22Rv1 (cell line): ENCODE measurements around the gene CDH8.

ENCODE experiments used
- H3K27ac ChIP-seq: fragments of 450-650 bp; 2 replicates; pipeline ENCODE4 v1.5.1; 2017
- ZFX ChIP-seq: fragments of 450-650 bp; IDR thresholded peaks from 2 replicates; pipeline ENCODE4 v1.6.1; 2017; ENCODE audit warnings: antibody characterized with exemption, borderline replicate concordance
- TF ChIP-seq, protein P1 (sequence below): fragments of 450-650 bp; IDR thresholded peaks from 2 replicates; pipeline ENCODE4 v1.5.1; 2017; ENCODE audit warnings: mild to moderate bottlenecking

Gene CDH8

DNA sequence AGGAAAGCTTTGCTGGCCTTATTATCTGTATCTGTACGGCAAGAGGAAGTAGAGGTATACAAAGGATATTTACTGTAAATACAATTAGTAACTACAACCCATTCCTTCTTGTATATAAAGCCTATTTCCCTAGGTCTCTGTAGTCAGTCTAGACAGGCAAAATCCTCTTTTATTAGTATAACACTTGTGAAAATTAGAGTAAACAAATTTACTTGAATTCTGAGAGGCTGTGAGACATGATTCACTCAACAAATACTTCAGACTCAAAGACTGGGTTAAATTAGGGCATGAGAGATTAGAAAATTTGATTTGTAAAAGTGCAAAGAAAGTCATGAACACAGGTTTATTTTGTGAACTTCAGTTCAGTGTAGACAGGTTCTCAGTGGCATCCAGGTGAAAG is 30.9 kb upstream of the CDH8 start:
- H3K27ac ChIP-seq: no peak overlapping the region
- TF ChIP-seq, protein P1, sequence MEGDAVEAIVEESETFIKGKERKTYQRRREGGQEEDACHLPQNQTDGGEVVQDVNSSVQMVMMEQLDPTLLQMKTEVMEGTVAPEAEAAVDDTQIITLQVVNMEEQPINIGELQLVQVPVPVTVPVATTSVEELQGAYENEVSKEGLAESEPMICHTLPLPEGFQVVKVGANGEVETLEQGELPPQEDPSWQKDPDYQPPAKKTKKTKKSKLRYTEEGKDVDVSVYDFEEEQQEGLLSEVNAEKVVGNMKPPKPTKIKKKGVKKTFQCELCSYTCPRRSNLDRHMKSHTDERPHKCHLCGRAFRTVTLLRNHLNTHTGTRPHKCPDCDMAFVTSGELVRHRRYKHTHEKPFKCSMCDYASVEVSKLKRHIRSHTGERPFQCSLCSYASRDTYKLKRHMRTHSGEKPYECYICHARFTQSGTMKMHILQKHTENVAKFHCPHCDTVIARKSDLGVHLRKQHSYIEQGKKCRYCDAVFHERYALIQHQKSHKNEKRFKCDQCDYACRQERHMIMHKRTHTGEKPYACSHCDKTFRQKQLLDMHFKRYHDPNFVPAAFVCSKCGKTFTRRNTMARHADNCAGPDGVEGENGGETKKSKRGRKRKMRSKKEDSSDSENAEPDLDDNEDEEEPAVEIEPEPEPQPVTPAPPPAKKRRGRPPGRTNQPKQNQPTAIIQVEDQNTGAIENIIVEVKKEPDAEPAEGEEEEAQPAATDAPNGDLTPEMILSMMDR: no peak
- TF ChIP-seq ZFX: no peak

DNA sequence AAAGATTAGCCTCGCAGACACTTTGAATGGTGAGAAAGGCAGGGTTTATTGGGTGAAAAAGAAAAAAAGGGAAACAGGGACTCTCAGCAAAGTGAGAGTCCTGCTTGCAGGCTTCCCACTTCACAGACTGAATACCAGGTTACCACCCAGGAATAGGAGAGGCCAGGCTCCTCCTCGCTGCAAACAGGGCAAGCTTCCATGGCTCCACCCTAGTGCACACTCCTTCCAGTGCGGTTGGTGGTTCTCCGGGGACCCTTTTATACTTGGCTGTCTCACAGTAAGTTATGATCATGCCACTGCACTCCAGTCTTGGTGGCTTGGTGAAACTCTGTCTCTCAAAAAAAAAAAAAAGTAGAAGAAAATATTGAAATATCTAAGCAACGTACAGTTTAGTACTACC is 30.5 kb upstream of the CDH8 start:
- no peak for TF ChIP-seq ZFX
- no peak overlapping the region for H3K27ac ChIP-seq

DNA sequence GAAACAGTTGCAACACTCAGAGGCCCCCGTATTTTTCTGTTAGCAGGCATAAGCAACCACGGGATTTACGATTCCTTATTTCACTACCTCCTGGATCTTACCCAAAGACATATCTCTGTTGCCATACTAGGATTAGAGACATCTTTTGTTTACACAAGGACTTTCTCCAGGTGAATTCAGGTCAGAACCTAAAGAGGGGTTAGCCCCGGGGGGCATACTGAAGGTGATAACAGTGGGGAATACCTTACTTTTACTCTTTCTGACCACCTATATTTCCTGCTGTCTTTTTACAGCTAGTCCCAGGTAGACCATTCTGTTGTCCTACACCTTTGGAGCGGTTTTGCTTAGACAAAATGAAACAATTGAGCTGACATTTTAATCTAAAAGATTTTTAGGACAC is 27.9 kb upstream of the CDH8 start:
- TF ChIP-seq, protein P1: no peak
- TF ChIP-seq ZFX: no peak
- H3K27ac ChIP-seq: no peak overlapping the region

DNA sequence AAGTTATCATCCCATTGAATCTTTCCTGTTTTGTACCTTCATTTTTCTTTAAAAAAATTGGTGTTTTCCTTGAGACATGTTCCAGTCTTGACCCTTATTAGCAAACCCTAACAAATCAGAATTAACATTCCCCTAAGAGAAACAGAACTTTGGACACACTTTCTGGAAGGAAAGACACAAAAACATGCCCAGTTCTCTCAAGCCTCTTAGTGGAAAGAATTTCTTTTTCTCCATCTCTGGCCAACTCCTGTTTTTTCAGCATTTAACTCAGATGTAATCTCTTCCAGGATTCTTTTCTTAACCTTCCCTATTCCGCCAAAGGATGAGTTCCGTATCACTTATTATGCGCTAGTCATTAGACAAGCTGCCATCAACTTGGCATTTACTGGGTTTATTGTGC is 23.9 kb upstream of the CDH8 start:
- TF ChIP-seq, protein P1: no peak
- TF ChIP-seq ZFX: no peak
- H3K27ac ChIP-seq: no peak overlapping the region

DNA sequence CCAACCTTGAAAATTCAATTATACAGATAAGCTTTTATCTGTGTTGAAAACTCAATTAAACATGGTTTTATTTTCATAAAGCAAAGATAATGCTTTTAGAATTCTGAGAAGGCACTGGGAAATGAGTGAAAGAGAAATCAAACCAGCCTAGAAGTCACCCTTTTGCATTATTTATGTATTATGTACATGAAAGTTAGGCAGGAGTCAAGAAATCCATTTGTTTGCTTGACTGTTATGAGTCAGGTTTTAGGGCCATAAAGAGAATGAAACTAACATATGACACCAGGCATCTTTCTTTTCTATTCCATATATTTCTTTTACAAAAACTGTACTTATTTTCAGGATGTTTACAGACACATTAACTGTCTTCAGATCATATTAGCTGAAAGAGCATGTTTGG is 23.3 kb upstream of the CDH8 start:
- TF ChIP-seq ZFX: no peak
- TF ChIP-seq, protein P1: no peak
- H3K27ac ChIP-seq: no peak overlapping the region

DNA sequence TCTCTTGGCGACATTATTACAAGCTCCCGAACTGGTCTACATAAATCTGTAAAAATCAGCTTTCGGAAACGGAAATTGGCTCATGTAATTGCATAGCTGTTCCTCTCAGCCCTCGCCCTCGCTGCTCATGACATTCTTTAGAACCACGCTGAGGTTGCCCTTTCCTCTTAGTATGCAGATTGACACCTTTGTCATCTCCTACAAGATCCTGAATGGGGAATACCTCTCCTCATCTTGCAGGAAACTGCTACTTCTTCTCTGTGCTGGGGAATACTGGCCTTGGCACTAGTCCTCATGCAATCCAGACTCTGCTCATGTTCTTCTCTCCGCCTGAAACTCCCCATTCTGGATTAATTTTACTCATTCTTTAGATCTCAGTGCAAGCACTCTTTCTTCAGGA is 22.2 kb upstream of the CDH8 start:
- no peak for TF ChIP-seq ZFX

DNA sequence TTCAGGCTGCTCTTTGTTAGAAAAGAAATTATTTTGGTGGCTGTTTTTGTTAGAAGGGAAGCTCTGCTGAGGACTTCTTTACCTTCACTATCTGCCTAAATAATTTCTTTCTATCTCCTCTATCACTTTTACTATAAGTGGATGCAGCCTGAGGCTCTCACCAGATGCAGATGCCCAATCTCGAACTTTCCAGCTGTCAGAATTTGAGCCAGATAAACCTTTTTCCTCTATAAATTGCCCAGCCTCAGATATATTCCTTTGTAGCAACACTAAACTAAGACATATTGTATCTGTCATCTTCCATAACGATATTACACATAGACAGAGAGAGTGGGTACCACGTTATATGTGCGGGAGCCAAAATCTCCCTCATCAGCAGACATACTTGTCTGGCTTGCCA is 15.7 kb upstream of the CDH8 start:
- H3K27ac ChIP-seq: no peak overlapping the region

More for the DNA sequence above, 22.2 kb upstream of the CDH8 start:
- no peak overlapping the region for H3K27ac ChIP-seq

DNA sequence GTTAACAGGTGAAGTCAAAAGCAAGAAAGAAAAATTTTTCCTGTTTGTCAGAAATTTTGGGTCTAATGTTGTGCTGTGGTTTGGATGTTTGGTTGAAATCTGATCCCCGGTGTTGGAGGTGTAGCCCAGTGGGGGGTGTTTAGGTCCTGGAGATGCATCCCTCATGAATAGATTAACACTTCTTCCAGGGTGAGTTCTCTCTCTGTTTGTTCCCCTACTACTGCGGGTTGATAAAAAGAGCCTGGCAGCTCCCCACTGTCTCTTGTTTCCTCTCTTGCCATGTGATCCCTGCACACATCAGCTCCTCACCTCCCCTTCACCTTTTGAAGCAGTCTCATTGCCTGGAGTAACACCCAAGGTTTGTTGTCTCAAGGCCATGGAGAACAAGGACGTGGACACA is 14.6 kb upstream of the CDH8 start:
- TF ChIP-seq, protein P1: no peak
- TF ChIP-seq ZFX: no peak

More for the DNA sequence above, 15.7 kb upstream of the CDH8 start:
- no peak for TF ChIP-seq ZFX
- TF ChIP-seq, protein P1: no peak

More for the DNA sequence above, 14.6 kb upstream of the CDH8 start:
- no peak overlapping the region for H3K27ac ChIP-seq
